SK-N-MC (cell line): Measurements from ENCODE around the gene POLR2F.

ENCODE experiments used
- EZH2 ChIP-seq: fragments of 200-600 bp; sonication (generic); IDR thresholded peaks from one replicate; pipeline ENCODE4 v1.6.1; 2017; ENCODE audit warnings: antibody characterized with exemption
- POLR2AphosphoS5 ChIP-seq: IDR thresholded peaks from 2 replicates; pipeline ENCODE4 v1.6.1; 2012; ENCODE audit warnings: mild to moderate bottlenecking, low read depth, low read length, borderline replicate concordance

- TF ChIP-seq EZH2 (no peak), POLR2AphosphoS5 (no peak)
Measured at GRCh38 chr22:37943136-37943824, 10.2 kb upstream of the POLR2F start.
